ENCODE data around the gene CLDN2. TPM values are rescaled to one million over a fixed set of nuclear protein-coding genes. Genes with fewer than 3 reads are reported as not detected.
"Not testable (repeated sequence)": the region's sequence is repeated elsewhere in the genome, so short reads cannot be mapped to it uniquely, and the experiment has no call there.

CLDN2 gene
- total RNA-seq, 6 experiments from 2014 or later = 6.3 to 48.4 (median 18.4) TPM

DNA sequence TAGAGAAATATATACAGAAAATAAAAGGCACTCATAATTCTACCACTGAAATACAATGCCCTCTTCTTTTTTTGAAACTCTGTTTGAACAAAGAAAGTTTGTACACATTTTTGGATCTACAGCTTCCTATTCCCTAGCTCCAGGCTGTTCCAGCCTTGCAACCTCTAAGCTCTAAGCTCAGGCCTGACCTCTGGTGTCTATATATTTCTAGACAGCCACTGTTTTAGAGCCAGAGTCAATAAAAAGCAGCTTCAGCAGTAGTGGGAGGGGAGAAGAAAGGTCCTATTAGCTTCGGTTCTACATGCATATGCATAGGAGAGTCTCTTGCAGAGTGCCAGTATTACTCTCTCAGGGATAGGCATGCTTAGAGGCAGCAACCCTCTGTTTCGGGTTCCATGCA, 39.7 kb downstream of the CLDN2 start:
- WGBS (ENCODE audit: insufficient coverage, low coverage, low lambda C conversion rate, missing lambda C conversion rate) = 26% methylated on average over 2 of the region's 2 CpGs
- TF ChIP-seq, protein P1, sequence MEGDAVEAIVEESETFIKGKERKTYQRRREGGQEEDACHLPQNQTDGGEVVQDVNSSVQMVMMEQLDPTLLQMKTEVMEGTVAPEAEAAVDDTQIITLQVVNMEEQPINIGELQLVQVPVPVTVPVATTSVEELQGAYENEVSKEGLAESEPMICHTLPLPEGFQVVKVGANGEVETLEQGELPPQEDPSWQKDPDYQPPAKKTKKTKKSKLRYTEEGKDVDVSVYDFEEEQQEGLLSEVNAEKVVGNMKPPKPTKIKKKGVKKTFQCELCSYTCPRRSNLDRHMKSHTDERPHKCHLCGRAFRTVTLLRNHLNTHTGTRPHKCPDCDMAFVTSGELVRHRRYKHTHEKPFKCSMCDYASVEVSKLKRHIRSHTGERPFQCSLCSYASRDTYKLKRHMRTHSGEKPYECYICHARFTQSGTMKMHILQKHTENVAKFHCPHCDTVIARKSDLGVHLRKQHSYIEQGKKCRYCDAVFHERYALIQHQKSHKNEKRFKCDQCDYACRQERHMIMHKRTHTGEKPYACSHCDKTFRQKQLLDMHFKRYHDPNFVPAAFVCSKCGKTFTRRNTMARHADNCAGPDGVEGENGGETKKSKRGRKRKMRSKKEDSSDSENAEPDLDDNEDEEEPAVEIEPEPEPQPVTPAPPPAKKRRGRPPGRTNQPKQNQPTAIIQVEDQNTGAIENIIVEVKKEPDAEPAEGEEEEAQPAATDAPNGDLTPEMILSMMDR (IDR thresholded peaks at IDR 0.05) = peak; percentile 41 to 55 (median 48)
- TF ChIP-seq POLR2A (IDR thresholded peaks at IDR 0.05) = no peak
- peak in 1 of 3 donors; percentile 43 for DNase-seq
- Histone ChIP-seq H3K27me3 (no peaks in the 10 kb centered on the region), H3K9me3 (no peaks in the 10 kb centered on the region), H3K4me3 (no peak overlapping the region), H3K36me3 (no peaks in the 10 kb centered on the region), H3K27ac (no peak overlapping the region), H3K4me1 (no peaks in the 10 kb centered on the region)
- peak; percentile 95 to 98 (median 96) for ATAC-seq
- intact Hi-C loops (cut with DNase I) = no loop called here

DNA sequence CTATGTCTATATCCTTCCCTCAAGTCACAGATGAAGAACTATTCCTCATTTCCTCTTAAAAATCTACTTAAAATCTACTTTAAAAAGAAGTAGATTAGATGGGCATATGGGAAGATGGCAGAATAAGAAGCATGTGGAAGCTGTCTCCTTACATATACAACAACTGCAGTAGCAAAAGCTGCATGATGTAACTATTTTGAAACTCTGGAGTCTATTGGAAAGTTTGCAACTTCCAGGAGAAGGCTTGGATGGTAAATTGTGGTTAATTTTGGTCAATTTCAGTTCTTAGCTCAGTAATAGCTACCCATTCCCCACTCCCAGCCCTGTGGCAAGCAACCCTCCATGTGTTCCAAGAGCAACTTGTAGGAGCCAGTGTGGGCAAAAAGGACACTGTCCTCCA, 42.9 kb downstream of the CLDN2 start:
- DNase-seq = no peak
- Histone ChIP-seq H3K27ac (no peak overlapping the region), H3K27me3 (no peaks in the 10 kb centered on the region), H3K4me3 (no peak overlapping the region), H3K9me3 (no peaks in the 10 kb centered on the region), H3K4me1 (no peaks in the 10 kb centered on the region), H3K36me3 (no peaks in the 10 kb centered on the region)
- intact Hi-C loops (cut with DNase I) = no loop called here
- TF ChIP-seq, protein P1 (IDR thresholded peaks at IDR 0.05) = no peak
- no peak for TF ChIP-seq POLR2A (IDR thresholded peaks at IDR 0.05)
- no peak for ATAC-seq

DNA sequence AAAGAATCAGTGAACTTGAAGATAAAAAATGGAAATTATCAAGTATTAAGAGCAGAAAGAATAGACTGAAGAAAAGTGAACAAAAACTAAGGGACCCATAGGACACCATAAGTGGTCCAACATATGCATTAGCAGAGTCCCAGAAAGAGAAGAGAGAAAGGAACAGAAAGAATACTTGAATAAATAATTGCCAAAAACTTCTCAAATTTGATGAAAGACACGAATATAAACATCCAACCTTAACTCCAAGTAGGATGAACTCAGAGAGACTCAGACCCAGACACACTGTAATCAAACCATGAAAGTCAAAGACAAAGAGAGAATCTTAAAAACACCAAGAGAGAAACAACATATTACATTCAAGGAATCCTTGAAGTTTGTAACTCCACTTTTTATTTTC, 44.1 kb downstream of the CLDN2 start:
- no peak overlapping the region for H3K4me3 ChIP-seq
- no peaks in the 10 kb centered on the region for H3K4me1 ChIP-seq
- H3K27ac ChIP-seq = no peak overlapping the region
- 29% methylated on average over 1 of the region's 1 CpG for WGBS (ENCODE audit: insufficient coverage, low coverage, low lambda C conversion rate, missing lambda C conversion rate)
- H3K36me3 ChIP-seq = no peaks in the 10 kb centered on the region
- no peaks in the 10 kb centered on the region for H3K27me3 ChIP-seq
- no peak for ATAC-seq
- intact Hi-C loops (cut with DNase I) = no loop called here
- no peak for DNase-seq
- H3K9me3 ChIP-seq = no peaks in the 10 kb centered on the region
- TF ChIP-seq POLR2A (IDR thresholded peaks at IDR 0.05) = no peak
- TF ChIP-seq, protein P1 (IDR thresholded peaks at IDR 0.05) = no peak

DNA sequence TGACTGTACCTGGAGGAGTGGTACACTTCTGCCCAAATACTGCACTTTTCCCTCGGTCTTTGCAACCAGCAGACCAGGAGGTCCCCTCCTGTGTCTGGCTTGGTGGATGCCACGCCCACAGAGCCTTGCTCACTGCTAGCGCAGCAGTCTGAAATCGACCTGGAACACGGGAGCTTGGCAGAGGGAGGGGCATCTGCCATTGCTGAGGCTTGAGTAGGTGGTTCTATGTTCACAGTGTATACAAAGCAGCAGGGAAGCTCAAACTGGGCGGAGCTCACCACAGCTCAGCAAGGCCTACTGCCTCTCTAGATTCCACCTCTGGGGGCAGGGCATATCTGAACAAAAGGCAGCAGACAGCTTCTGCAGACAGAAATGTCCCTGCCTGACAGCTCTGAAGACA, 46.3 kb downstream of the CLDN2 start:
- ATAC-seq; intact Hi-C loops (cut with DNase I); DNase-seq: not testable (repeated sequence)

DNA sequence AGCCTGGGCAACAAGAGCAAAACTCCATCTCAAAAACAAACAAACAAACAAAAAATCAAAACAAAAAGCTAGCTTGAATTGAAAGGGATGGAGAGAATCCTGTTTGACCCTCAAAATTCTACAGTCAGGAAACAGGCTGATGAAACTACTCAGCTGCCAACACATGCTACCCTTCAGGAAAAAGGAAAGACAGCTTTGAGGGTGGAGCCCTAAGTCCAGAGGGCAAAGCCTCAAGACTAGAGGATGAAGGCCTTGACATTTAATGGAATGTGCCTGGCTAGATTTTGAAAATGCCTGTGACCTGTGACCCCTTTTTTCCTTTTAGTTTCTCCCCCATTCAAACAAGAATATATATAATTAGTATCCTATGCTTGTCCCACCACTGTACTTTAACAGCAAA, 52.7 kb downstream of the CLDN2 start:
- DNase-seq (no peak), ATAC-seq (no peak)
- no peak overlapping the region for H3K27ac ChIP-seq
- no peaks in the 10 kb centered on the region for H3K36me3 ChIP-seq
- no peak for TF ChIP-seq POLR2A (IDR thresholded peaks at IDR 0.05)
- H3K4me1 ChIP-seq = no peaks in the 10 kb centered on the region
- intact Hi-C loops (cut with DNase I) = no loop called here
- no peak overlapping the region for H3K4me3 ChIP-seq
- no peaks in the 10 kb centered on the region for H3K27me3 ChIP-seq
- H3K9me3 ChIP-seq = no peaks in the 10 kb centered on the region

More for the DNA sequence above, 46.3 kb downstream of the CLDN2 start:
- H3K4me3 ChIP-seq, H3K36me3 ChIP-seq, H3K4me1 ChIP-seq, H3K9me3 ChIP-seq, H3K27me3 ChIP-seq, H3K27ac ChIP-seq: not testable (repeated sequence)
- no CpG with 5 or more reads among the region's 6 CpGs for WGBS (ENCODE audit: insufficient coverage, low coverage, low lambda C conversion rate, missing lambda C conversion rate)

All from right lobe of liver (tissue), 6 donors.